SU-DHL-6 (cell line): ENCODE results near the gene INO80C.

Experiments
- H2AFZ ChIP-seq: fragments of 200-600 bp; sonication (generic); 2 replicates; pipeline ENCODE4 v1.6.1; 2014; ENCODE audit warnings: low read depth, mild to moderate bottlenecking, moderate library complexity, mixed read lengths, antibody characterized with exemption, low read length; ENCODE audit not compliant: severe bottlenecking
- H3F3A ChIP-seq: fragments of 200-600 bp; shearing (Covaris generic); 2 replicates; pipeline ENCODE4 v1.6.0; 2016; ENCODE audit warnings: antibody characterized with exemption, mild to moderate bottlenecking; ENCODE audit not compliant: insufficient read depth
- H3K27ac ChIP-seq: fragments of 200-600 bp; sonication (generic); 2 replicates; pipeline ENCODE4 v1.5.1; 2016; ENCODE audit warnings: low read depth, mild to moderate bottlenecking, low read length, moderate library complexity, mixed read lengths
- H3K27me3 ChIP-seq: fragments of 200-600 bp; sonication (generic), shearing (Covaris generic); 2 replicates; pipeline ENCODE4 v1.6.0; 2014; ENCODE audit warnings: mild to moderate bottlenecking, low read length
- H3K36me3 ChIP-seq: fragments of 200-600 bp; sonication (generic); 2 replicates; pipeline ENCODE4 v1.6.1; 2014; ENCODE audit warnings: mild to moderate bottlenecking, low read length, mixed read lengths
- H3K4me2 ChIP-seq: fragments of 300-600, 200-600 bp; shearing (Covaris generic), sonication (generic); 2 replicates; pipeline ENCODE4 v1.6.0; 2014; ENCODE audit warnings: low read length, low read depth, mild to moderate bottlenecking; ENCODE audit not compliant: poor library complexity, severe bottlenecking
- H3K4me3 ChIP-seq: fragments of 200-600 bp; sonication (generic); 2 replicates; pipeline ENCODE4 v1.5.1; 2014; ENCODE audit warnings: antibody characterized with exemption, low read length, mild to moderate bottlenecking, mixed read lengths; ENCODE audit not compliant: insufficient read depth, poor library complexity, severe bottlenecking
- H3K79me2 ChIP-seq: fragments of 200-600 bp; sonication (generic); 2 replicates; pipeline ENCODE4 v1.6.1; 2014; ENCODE audit warnings: mild to moderate bottlenecking, low read length, moderate library complexity; ENCODE audit not compliant: insufficient read depth
- H3K9ac ChIP-seq: fragments of 200-600 bp; sonication (generic); 2 replicates; pipeline ENCODE4 v1.7.0; 2014; ENCODE audit warnings: mild to moderate bottlenecking, low read length
- H3K9me2 ChIP-seq: fragments of 200-600 bp; sonication (generic); replicated peaks from 2 replicates; pipeline ENCODE4 v1.6.1; 2014; ENCODE audit warnings: low read length; ENCODE audit not compliant: insufficient read depth
- H3K9me3 ChIP-seq: fragments of 200-600 bp; sonication (generic); 2 replicates; pipeline ENCODE4 v1.6.1; 2014; ENCODE audit warnings: low read length, mixed read lengths; ENCODE audit not compliant: insufficient read depth
- H4K20me1 ChIP-seq: fragments of 200-600 bp; sonication (generic); 2 replicates; pipeline ENCODE4 v1.6.1; 2014; ENCODE audit warnings: low read depth, mild to moderate bottlenecking, antibody characterized with exemption, low read length, moderate library complexity, mixed read lengths
- EZH2phosphoT487 ChIP-seq: fragments of 200-600 bp; sonication (generic), shearing (Covaris generic); conservative IDR thresholded peaks from 2 replicates; pipeline ENCODE4 v1.6.1; 2018; ENCODE audit warnings: mild to moderate bottlenecking, antibody characterized with exemption, low read length, moderate library complexity, mixed read lengths
- TF ChIP-seq, protein P1 (sequence below): fragments of 200-600 bp; sonication (generic); IDR thresholded peaks from one replicate; pipeline ENCODE4 v1.5.1; 2017; ENCODE audit warnings: antibody characterized with exemption, mild to moderate bottlenecking, low read length, moderate library complexity; ENCODE audit not compliant: insufficient read depth, poor library complexity, severe bottlenecking

The INO80C gene

GRCh38 chr18:35495536-35496314 is 2.0 kb downstream of the INO80C start:
- H3K9ac ChIP-seq = no peak overlapping the region
- no peaks in the 10 kb centered on the region for H3K9me2 ChIP-seq
- peak overlapping the region; percentile 89 for H3K4me2 ChIP-seq
- no peak overlapping the region for H3K27ac ChIP-seq
- no peaks in the 10 kb centered on the region for H4K20me1 ChIP-seq
- H3K4me3 ChIP-seq = no peak overlapping the region
- H3K9me3 ChIP-seq = no peaks in the 10 kb centered on the region
- no peaks in the 10 kb centered on the region for H3K36me3 ChIP-seq
- no peaks in the 10 kb centered on the region for H3K27me3 ChIP-seq
- H3K79me2 ChIP-seq = peaks cover 59% of the 10 kb centered on the region
- no peak overlapping the region for H2AFZ ChIP-seq
- no peaks in the 10 kb centered on the region for H3F3A ChIP-seq
- no peak for TF ChIP-seq EZH2phosphoT487
- TF ChIP-seq, protein P1, sequence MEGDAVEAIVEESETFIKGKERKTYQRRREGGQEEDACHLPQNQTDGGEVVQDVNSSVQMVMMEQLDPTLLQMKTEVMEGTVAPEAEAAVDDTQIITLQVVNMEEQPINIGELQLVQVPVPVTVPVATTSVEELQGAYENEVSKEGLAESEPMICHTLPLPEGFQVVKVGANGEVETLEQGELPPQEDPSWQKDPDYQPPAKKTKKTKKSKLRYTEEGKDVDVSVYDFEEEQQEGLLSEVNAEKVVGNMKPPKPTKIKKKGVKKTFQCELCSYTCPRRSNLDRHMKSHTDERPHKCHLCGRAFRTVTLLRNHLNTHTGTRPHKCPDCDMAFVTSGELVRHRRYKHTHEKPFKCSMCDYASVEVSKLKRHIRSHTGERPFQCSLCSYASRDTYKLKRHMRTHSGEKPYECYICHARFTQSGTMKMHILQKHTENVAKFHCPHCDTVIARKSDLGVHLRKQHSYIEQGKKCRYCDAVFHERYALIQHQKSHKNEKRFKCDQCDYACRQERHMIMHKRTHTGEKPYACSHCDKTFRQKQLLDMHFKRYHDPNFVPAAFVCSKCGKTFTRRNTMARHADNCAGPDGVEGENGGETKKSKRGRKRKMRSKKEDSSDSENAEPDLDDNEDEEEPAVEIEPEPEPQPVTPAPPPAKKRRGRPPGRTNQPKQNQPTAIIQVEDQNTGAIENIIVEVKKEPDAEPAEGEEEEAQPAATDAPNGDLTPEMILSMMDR = no peak

DNA sequence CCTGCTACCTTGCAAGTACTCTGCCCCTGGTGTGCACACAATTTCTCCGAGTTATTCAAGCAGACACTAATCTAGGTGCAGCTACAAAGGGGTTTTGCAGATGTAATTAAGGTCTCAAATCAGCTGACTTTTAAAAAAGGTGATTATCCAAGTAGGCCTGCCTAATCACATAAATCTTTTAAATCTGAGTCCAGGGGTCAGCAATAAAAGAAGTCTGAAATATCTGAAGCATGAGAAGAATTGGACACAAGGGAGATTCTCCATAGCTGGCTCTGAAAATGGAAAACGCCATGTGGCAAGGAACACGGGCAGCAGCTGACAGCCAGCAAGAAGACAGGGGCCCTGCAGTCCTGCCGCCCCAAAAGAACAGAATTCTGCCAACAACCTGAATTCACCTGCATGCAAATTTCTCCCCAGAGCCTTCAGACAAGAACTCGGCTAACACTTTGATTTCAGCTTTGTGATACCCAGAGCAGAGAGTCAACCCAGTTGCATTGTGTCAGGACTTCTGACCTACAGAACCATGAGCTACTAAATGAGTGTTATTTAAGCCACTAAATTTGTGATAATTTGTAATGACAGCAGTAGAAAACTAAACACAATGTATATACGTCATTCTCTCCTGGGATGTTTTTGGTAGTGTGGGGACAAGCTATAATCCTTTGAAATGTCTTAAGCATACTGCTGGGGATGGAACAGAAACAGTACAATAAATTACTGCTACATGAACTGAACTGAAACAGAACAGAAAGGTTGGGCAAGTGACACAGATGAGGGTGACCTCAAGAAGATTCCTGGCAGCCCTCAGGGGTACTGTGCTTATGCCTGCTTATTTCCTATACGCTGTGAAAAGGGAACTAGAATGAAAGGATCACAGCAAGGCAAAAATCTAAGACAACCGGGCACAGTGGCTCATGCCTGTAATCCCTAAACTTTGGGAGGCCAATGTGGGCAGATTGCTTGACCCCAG is 3.2 kb downstream of the INO80C start:
- Histone ChIP-seq H3K9ac (no peak overlapping the region), H3K9me3 (no peaks in the 10 kb centered on the region), H3K27me3 (no peaks in the 10 kb centered on the region), H3K4me3 (no peak overlapping the region), H3F3A (no peaks in the 10 kb centered on the region), H3K36me3 (no peaks in the 10 kb centered on the region), H4K20me1 (no peaks in the 10 kb centered on the region), H3K79me2 (peaks cover 71% of the 10 kb centered on the region), H3K9me2 (no peaks in the 10 kb centered on the region), H3K27ac (no peak overlapping the region), H3K4me2 (peak overlapping the region; percentile 1), H2AFZ (no peak overlapping the region)
- no peak for TF ChIP-seq EZH2phosphoT487
- TF ChIP-seq, protein P1 = no peak

- no peak overlapping the region for H3K4me2 ChIP-seq
- no peaks in the 10 kb centered on the region for H3K36me3 ChIP-seq
- H3K27me3 ChIP-seq = no peaks in the 10 kb centered on the region
- H3F3A ChIP-seq = no peaks in the 10 kb centered on the region
- no peaks in the 10 kb centered on the region for H3K9me2 ChIP-seq
- H3K79me2 ChIP-seq = peaks cover 66% of the 10 kb centered on the region
- no peak overlapping the region for H3K9ac ChIP-seq
- no peak overlapping the region for H3K27ac ChIP-seq
- TF ChIP-seq EZH2phosphoT487 = no peak
- TF ChIP-seq, protein P1 = no peak
- H3K9me3 ChIP-seq = no peaks in the 10 kb centered on the region
- H3K4me3 ChIP-seq = no peak overlapping the region
- H2AFZ ChIP-seq = no peak overlapping the region
- no peaks in the 10 kb centered on the region for H4K20me1 ChIP-seq
Measured at GRCh38 chr18:35491700-35492077, 6.1 kb downstream of the INO80C start.
